GM19025 (cell line): ENCODE data around the gene SH3TC1.

ENCODE experiments used
- ATAC-seq: cut with Tn5 transposase; IDR thresholded peaks from one replicate; pipeline ENCODE4 v1.9.1; 2021; ENCODE audit warnings: mild to moderate bottlenecking, low read depth, moderate library complexity; ENCODE audit not compliant: unreplicated experiment

The SH3TC1 gene

GRCh38 chr4:8283631-8284121, 84.6 kb downstream of the SH3TC1 start:
- ATAC-seq, result no peak

- ATAC-seq, result no peak
These were observed 85.3 kb downstream of the SH3TC1 start for GRCh38 chr4:8284391-8284790.

- no peak for ATAC-seq
These were observed 86.3 kb downstream of the SH3TC1 start for GRCh38 chr4:8285143-8285975.

GRCh38 chr4:8285976-8286718, 87.1 kb downstream of the SH3TC1 start:
- ATAC-seq, result no peak

GRCh38 chr4:8286719-8287342, 87.7 kb downstream of the SH3TC1 start:
- no peak for ATAC-seq

GRCh38 chr4:8287343-8288280, 88.5 kb downstream of the SH3TC1 start:
- ATAC-seq, result no peak

- ATAC-seq, result no peak
These were observed 90.2 kb downstream of the SH3TC1 start for GRCh38 chr4:8289151-8289750.

- no peak for ATAC-seq
These were observed 91.0 kb downstream of the SH3TC1 start for GRCh38 chr4:8289956-8290700.

- ATAC-seq, result no peak
These were observed 91.5 kb downstream of the SH3TC1 start for GRCh38 chr4:8290701-8290970.
